PC-3 (cell line): ENCODE results near the gene ME1.

Source experiments
- EZH2 ChIP-seq: fragments of 300-600 bp; sonication (generic); IDR thresholded peaks from one replicate; pipeline ENCODE4 v1.6.1; 2017; ENCODE audit warnings: antibody characterized with exemption, mild to moderate bottlenecking, low read length; ENCODE audit not compliant: unreplicated experiment
- TF ChIP-seq, protein P1 (sequence below): fragments of 300-600 bp; sonication (generic); conservative IDR thresholded peaks from 2 replicates; pipeline ENCODE4 v1.5.1; 2017; ENCODE audit warnings: antibody characterized with exemption, low read depth, mild to moderate bottlenecking, low read length

DNA sequence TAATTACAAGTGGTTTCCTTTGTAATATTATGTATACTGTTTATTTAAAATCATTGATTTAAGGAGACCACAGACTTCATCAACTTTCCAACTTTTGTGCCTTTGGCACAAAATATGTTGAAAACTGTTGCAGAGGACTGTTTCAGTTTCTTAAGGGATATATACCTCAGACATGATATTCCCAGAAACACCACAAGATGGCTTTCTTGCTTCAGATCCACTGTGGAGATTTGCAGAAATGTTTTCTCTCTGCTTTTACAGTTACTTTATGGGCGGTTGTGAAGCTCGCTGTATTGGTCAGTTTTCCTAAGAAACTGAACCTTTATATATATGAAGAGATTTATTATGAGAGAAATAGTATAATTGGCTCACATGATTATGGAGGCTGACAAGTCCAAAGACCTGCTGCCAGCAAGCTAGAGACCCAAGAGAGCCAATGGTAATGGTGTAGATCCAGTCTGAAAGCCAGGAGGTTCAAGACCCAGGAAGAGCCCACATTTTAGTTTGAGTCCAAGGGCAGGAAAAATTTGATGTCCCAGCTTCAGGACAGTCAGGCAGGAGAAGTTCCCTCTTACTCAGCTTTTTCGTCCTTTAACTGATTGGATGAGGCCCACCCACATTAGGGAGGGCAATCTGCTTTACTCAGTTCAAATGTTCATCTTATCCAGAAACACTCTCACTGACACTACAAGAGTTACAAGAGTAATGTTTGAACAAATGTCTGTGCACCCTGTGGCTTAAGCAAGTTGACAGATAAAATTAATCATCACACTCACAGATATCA, 12.8 kb downstream of the ME1 start:
- no peak for TF ChIP-seq EZH2
- TF ChIP-seq, protein P1, sequence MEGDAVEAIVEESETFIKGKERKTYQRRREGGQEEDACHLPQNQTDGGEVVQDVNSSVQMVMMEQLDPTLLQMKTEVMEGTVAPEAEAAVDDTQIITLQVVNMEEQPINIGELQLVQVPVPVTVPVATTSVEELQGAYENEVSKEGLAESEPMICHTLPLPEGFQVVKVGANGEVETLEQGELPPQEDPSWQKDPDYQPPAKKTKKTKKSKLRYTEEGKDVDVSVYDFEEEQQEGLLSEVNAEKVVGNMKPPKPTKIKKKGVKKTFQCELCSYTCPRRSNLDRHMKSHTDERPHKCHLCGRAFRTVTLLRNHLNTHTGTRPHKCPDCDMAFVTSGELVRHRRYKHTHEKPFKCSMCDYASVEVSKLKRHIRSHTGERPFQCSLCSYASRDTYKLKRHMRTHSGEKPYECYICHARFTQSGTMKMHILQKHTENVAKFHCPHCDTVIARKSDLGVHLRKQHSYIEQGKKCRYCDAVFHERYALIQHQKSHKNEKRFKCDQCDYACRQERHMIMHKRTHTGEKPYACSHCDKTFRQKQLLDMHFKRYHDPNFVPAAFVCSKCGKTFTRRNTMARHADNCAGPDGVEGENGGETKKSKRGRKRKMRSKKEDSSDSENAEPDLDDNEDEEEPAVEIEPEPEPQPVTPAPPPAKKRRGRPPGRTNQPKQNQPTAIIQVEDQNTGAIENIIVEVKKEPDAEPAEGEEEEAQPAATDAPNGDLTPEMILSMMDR = peak; percentile 71
